HFFc6 (cell line): ENCODE results near the gene PRR33. TPM values are rescaled to one million over a fixed set of nuclear protein-coding genes. Genes with fewer than 3 reads are reported as not detected.
A peak's percentile ranks its signal among the peaks of the same experiment; 100 is the strongest.

Source experiments
- DNase-seq: peaks from one replicate; pipeline ENCODE4 v3.0.0-alpha.2; 2018
- H3K27ac Mint-ChIP-seq: 2 replicates; pipeline ENCODE4 v1.8.0; 2020; ENCODE audit warnings: mild to moderate bottlenecking, mixed read lengths
- H3K27me3 Mint-ChIP-seq: 2 replicates; pipeline ENCODE4 v1.8.0; 2021; ENCODE audit warnings: mild to moderate bottlenecking, moderate library complexity, mixed read lengths; ENCODE audit not compliant: insufficient read depth
- H3K36me3 Mint-ChIP-seq: 2 replicates; pipeline ENCODE4 v1.8.0; 2021; ENCODE audit warnings: low read depth, mixed read lengths
- H3K4me1 Mint-ChIP-seq: 2 replicates; pipeline ENCODE4 v1.8.0; 2020; ENCODE audit warnings: low read depth, mixed read lengths
- H3K4me3 Mint-ChIP-seq: 2 replicates; pipeline ENCODE4 v1.8.0; 2020; ENCODE audit warnings: mild to moderate bottlenecking, moderate library complexity, mixed read lengths
- H3K9me3 Mint-ChIP-seq: 2 replicates; pipeline ENCODE4 v1.8.0; 2020; ENCODE audit warnings: mild to moderate bottlenecking, mixed read lengths
- CTCF ChIP-seq: fragments of 200-600 bp; sonication (generic); IDR thresholded peaks from 2 replicates; pipeline ENCODE4 v1.5.0; 2021; ENCODE audit warnings: antibody characterized with exemption, mild to moderate bottlenecking
- total RNA-seq, 6 experiments: library from RNA; stranded (reverse); fragmentation: NEBNext Ultra II Directional; extraction: Animal tissue kit (Norgen Biotek cat#: 25700); gene quantifications; 2 replicates in 1 of 6; 3 replicates in 5 of 6; pipeline ENCODE4 v1.2.3, GENCODE V29; 2021

The PRR33 gene
- total RNA-seq, 6 experiments from 2014 or later: not detected

GRCh38 chr11:1918436-1919315 is 27.0 kb upstream of the PRR33 start:
- H3K4me3 Mint-ChIP-seq: no peak overlapping the region
- no peaks in the 10 kb centered on the region for H3K4me1 Mint-ChIP-seq
- peaks cover 7% of the 10 kb centered on the region for H3K9me3 Mint-ChIP-seq
- H3K27ac Mint-ChIP-seq: no peak overlapping the region
- TF ChIP-seq CTCF: no peak
- H3K27me3 Mint-ChIP-seq: peaks cover 8% of the 10 kb centered on the region
- DNase-seq: no peak
- no peaks in the 10 kb centered on the region for H3K36me3 Mint-ChIP-seq

- no peak overlapping the region for H3K4me3 Mint-ChIP-seq
- no peak overlapping the region for H3K27ac Mint-ChIP-seq
- TF ChIP-seq CTCF: peak; percentile 69
- H3K27me3 Mint-ChIP-seq: peaks cover 7% of the 10 kb centered on the region; the same call in 1 of the 2 replicates
- DNase-seq: no peak
- no peaks in the 10 kb centered on the region for H3K36me3 Mint-ChIP-seq
- H3K4me1 Mint-ChIP-seq: no peaks in the 10 kb centered on the region
- peaks cover 7% of the 10 kb centered on the region for H3K9me3 Mint-ChIP-seq
Measured at GRCh38 chr11:1917523-1918435, 26.1 kb upstream of the PRR33 start.

GRCh38 chr11:1916986-1917522 is 25.4 kb upstream of the PRR33 start:
- peaks cover 7% of the 10 kb centered on the region for H3K9me3 Mint-ChIP-seq
- no peak for TF ChIP-seq CTCF
- H3K36me3 Mint-ChIP-seq: no peaks in the 10 kb centered on the region
- no peaks in the 10 kb centered on the region for H3K4me1 Mint-ChIP-seq
- H3K4me3 Mint-ChIP-seq: no peak overlapping the region
- H3K27me3 Mint-ChIP-seq: peaks cover 6% of the 10 kb centered on the region; the same call in 1 of the 2 replicates
- DNase-seq: no peak
- no peak overlapping the region for H3K27ac Mint-ChIP-seq

GRCh38 chr11:1916132-1916985 is 24.7 kb upstream of the PRR33 start:
- H3K9me3 Mint-ChIP-seq: peaks cover 7% of the 10 kb centered on the region
- no peak for DNase-seq
- TF ChIP-seq CTCF: no peak
- H3K4me3 Mint-ChIP-seq: no peak overlapping the region
- H3K27ac Mint-ChIP-seq: no peak overlapping the region
- H3K4me1 Mint-ChIP-seq: no peaks in the 10 kb centered on the region
- H3K36me3 Mint-ChIP-seq: no peaks in the 10 kb centered on the region
- H3K27me3 Mint-ChIP-seq: peaks cover 7% of the 10 kb centered on the region; the same call in 1 of the 2 replicates

- no peak for DNase-seq
- Mint-ChIP-seq H3K4me1 (no peaks in the 10 kb centered on the region), H3K9me3 (peaks cover 7% of the 10 kb centered on the region), H3K27ac (no peak overlapping the region), H3K27me3 (peaks cover 7% of the 10 kb centered on the region; the same call in 1 of the 2 replicates), H3K36me3 (no peaks in the 10 kb centered on the region), H3K4me3 (no peak overlapping the region)
- no peak for TF ChIP-seq CTCF
Measured at GRCh38 chr11:1915795-1916131, 24.1 kb upstream of the PRR33 start.
